ENCODE data around the gene C3orf18. TPM values are rescaled to one million over a fixed set of nuclear protein-coding genes. Genes with fewer than 3 reads are reported as not detected.

The C3orf18 gene
- total RNA-seq, 2 experiments from 2014 or later, result 3.9 to 5.2 TPM

DNA sequence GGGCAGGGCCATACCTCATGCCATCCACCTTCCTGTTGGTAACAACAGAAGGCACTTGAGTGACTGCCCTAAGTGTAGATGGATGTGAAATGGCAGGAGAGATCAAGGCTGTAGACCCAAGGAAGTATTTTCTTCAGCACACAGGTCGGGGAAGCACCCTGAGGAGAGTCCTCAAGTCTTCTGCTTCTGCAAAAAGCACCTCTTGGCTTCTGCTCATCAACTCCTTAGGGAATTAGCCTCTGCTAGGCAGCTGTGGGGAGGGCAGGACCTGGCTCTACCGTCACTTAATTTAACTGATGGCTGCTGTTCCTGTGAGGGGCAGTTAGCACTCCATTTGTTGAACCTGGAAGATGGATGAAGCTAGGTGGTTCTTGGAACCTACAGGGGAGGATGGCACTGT, 57.2 kb downstream of the C3orf18 start:
- no peaks in the 10 kb centered on the region for H3K4me1 Mint-ChIP-seq (ENCODE audit: low read depth)
- DNase-seq, result no peak
- CTCF ChIA-PET, result no interaction called here

DNA sequence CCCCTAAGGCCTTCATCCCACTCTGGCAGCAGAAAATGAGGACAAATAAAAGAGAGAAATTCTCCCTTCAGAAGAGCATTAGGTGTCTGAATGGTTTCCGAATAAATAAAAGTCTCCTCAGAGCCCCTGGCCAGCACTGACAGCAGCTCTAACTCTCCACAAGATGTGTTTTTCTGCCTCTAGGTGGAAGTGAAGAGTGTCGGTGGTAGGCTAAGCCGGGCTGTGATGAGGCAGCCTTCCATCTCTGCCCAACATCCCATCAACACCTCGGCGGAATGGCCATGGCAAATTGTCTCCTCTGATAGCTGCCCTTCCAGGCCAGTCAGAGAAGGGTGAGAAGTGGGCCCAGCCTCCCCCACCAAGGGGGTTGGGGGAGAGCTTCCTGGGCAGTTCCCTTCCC, 57.8 kb downstream of the C3orf18 start:
- Histone ChIP-seq H3K4me1 (ENCODE audit: insufficient read depth, low read length) (no peaks in the 10 kb centered on the region), H3K27ac (ENCODE audit: low read depth in 1 of 2, low read length in 2 of 2) (no peak overlapping the region), H3K27me3 (ENCODE audit: control insufficient read depth in 1 of 2, insufficient read depth in 2 of 2, low read length in 2 of 2) (no peaks in the 10 kb centered on the region), H3K36me3 (ENCODE audit: insufficient read depth, low read length) (no peaks in the 10 kb centered on the region), H3K9me3 (ENCODE audit: control insufficient read depth in 1 of 2, insufficient read depth in 1 of 2, low read length in 2 of 2) (no peaks in the 10 kb centered on the region), H3K4me3 (ENCODE audit: low read length) (no peak overlapping the region)
- H3K36me3 Mint-ChIP-seq (ENCODE audit: low read depth), result no peaks in the 10 kb centered on the region
- ChIA-PET CTCF (no interaction called here), POLR2A (no interaction called here)
- no peaks in the 10 kb centered on the region for H3K9me3 Mint-ChIP-seq
- H3K27me3 Mint-ChIP-seq, result no peaks in the 10 kb centered on the region
- no peaks in the 10 kb centered on the region for H3K4me1 Mint-ChIP-seq (ENCODE audit: low read depth)
- intact Hi-C loops (cut with DNase I, micrococcal nuclease), result loop anchor here in 1 of 2 experiments (10.0 kb wide), 1 partner anchor 1825 kb away; the partner anchor contains the start of gene NCKIPSD
- TF ChIP-seq, protein P1, sequence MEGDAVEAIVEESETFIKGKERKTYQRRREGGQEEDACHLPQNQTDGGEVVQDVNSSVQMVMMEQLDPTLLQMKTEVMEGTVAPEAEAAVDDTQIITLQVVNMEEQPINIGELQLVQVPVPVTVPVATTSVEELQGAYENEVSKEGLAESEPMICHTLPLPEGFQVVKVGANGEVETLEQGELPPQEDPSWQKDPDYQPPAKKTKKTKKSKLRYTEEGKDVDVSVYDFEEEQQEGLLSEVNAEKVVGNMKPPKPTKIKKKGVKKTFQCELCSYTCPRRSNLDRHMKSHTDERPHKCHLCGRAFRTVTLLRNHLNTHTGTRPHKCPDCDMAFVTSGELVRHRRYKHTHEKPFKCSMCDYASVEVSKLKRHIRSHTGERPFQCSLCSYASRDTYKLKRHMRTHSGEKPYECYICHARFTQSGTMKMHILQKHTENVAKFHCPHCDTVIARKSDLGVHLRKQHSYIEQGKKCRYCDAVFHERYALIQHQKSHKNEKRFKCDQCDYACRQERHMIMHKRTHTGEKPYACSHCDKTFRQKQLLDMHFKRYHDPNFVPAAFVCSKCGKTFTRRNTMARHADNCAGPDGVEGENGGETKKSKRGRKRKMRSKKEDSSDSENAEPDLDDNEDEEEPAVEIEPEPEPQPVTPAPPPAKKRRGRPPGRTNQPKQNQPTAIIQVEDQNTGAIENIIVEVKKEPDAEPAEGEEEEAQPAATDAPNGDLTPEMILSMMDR (IDR thresholded peaks at IDR 0.05), result no peak
- no peak overlapping the region for H3K27ac Mint-ChIP-seq
- DNase-seq (no peak), ATAC-seq (ENCODE audit: poor library complexity) (no peak)
- H3K4me3 Mint-ChIP-seq, result no peak overlapping the region

More for the DNA sequence above, 57.2 kb downstream of the C3orf18 start:
- Mint-ChIP-seq H3K4me3 (no peak overlapping the region), H3K36me3 (ENCODE audit: low read depth) (no peaks in the 10 kb centered on the region), H3K27ac (no peak overlapping the region), H3K27me3 (no peaks in the 10 kb centered on the region), H3K9me3 (no peaks in the 10 kb centered on the region)
- Histone ChIP-seq H3K27me3 (ENCODE audit: control insufficient read depth in 1 of 2, insufficient read depth in 2 of 2, low read length in 2 of 2) (no peaks in the 10 kb centered on the region), H3K27ac (ENCODE audit: low read depth in 1 of 2, low read length in 2 of 2) (no peak overlapping the region), H3K9me3 (ENCODE audit: control insufficient read depth in 1 of 2, insufficient read depth in 1 of 2, low read length in 2 of 2) (no peaks in the 10 kb centered on the region), H3K4me1 (ENCODE audit: insufficient read depth, low read length) (no peaks in the 10 kb centered on the region), H3K36me3 (ENCODE audit: insufficient read depth, low read length) (no peaks in the 10 kb centered on the region), H3K4me3 (ENCODE audit: low read length) (no peak overlapping the region)
- TF ChIP-seq, protein P1 (IDR thresholded peaks at IDR 0.05), result no peak
- POLR2A ChIA-PET, result no interaction called here
- intact Hi-C loops (cut with DNase I, micrococcal nuclease), result no loop called here
- ATAC-seq (ENCODE audit: poor library complexity), result no peak

DNA sequence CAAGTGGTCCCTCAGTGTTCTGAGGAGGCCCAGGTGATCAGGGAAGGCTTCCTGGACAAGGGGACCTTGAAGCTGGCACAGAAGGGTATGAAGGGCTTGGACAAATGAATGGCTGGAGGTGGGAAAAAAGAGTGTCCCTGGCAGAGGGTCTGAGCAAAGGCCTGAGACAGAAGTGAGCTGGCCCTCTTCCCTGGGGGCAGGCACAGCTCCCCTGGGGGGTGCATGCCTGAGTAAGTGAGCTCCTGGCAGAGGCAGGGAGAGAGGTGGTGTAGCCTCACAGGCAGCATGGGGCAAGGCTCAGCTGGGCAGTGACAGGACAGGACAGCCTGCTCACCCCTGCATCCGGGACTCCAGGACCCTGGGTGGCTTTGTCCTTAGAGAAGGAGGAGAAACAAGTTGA, 58.7 kb downstream of the C3orf18 start:
- Histone ChIP-seq H3K4me1 (ENCODE audit: insufficient read depth, low read length) (peaks cover 5% of the 10 kb centered on the region), H3K27ac (ENCODE audit: low read depth in 1 of 2, low read length in 2 of 2) (no peak overlapping the region), H3K9me3 (ENCODE audit: control insufficient read depth in 1 of 2, insufficient read depth in 1 of 2, low read length in 2 of 2) (no peaks in the 10 kb centered on the region), H3K27me3 (ENCODE audit: control insufficient read depth in 1 of 2, insufficient read depth in 2 of 2, low read length in 2 of 2) (no peaks in the 10 kb centered on the region), H3K36me3 (ENCODE audit: insufficient read depth, low read length) (no peaks in the 10 kb centered on the region), H3K4me3 (ENCODE audit: low read length) (no peak overlapping the region)
- intact Hi-C loops (cut with DNase I, micrococcal nuclease), result loop anchor here in 1 of 2 experiments (10.0 kb wide), 1 partner anchor 1824 kb away; the partner anchor contains the start of gene NCKIPSD
- Mint-ChIP-seq H3K36me3 (ENCODE audit: low read depth) (no peaks in the 10 kb centered on the region), H3K27me3 (no peaks in the 10 kb centered on the region), H3K9me3 (no peaks in the 10 kb centered on the region), H3K27ac (no peak overlapping the region), H3K4me1 (ENCODE audit: low read depth) (no peaks in the 10 kb centered on the region), H3K4me3 (no peak overlapping the region)
- DNase-seq, result no peak
- CTCF ChIA-PET, result interaction anchor here (0.8 kb wide), 1 partner anchor 33 kb away, joined by 3 read pairs; no protein-coding TSS in a partner anchor
- no peak for ATAC-seq (ENCODE audit: poor library complexity)
- POLR2A ChIA-PET, result no interaction called here
- TF ChIP-seq, protein P1 (IDR thresholded peaks at IDR 0.05), result no peak

Other genes starting within 250 kb of the C3orf18 start
- gene HYAL2, start 245.0 kb downstream of the C3orf18 start, total RNA-seq, result 1 to 10 TPM; 1.1 to 1.2 TPM
- 10 to 100 TPM; 23.1 to 24.7 TPM for gene TUSC2, start 239.5 kb downstream of the C3orf18 start, total RNA-seq
- 10 to 100 TPM; 68.0 to 71.2 TPM for gene RASSF1, start 226.9 kb downstream of the C3orf18 start, total RNA-seq
- 1 to 10 TPM; 1.7 to 1.8 TPM for gene ZMYND10, start 222.0 kb downstream of the C3orf18 start, total RNA-seq
- gene NPRL2, start 217.0 kb downstream of the C3orf18 start, total RNA-seq, result 10 to 100 TPM; 29.4 to 33.2 TPM
- gene CYB561D2, start 216.9 kb downstream of the C3orf18 start, total RNA-seq, result 10 to 100 TPM; 19.8 TPM
- gene TMEM115, start 208.2 kb downstream of the C3orf18 start, total RNA-seq, result 10 to 100 TPM; 19.0 to 19.9 TPM
- 1 to 10 TPM; 2.5 to 3.8 TPM for gene CACNA2D2, start 64.1 kb downstream of the C3orf18 start, total RNA-seq
- gene HEMK1, start 1.8 kb upstream of the C3orf18 start, total RNA-seq, result 10 to 100 TPM; 12.4 to 14.6 TPM
- gene CISH, start 44.0 kb upstream of the C3orf18 start, total RNA-seq, result 1 to 10 TPM; 3.5 to 3.7 TPM
- 10 to 100 TPM; 16.4 to 16.6 TPM for gene MAPKAPK3, start 49.4 kb upstream of the C3orf18 start, total RNA-seq
- 1 to 10 TPM in 1 of 2 experiments, under 1 TPM in 1; 0.93 to 1.1 TPM for gene DOCK3, start 107.2 kb upstream of the C3orf18 start, total RNA-seq

All from CD4-positive, alpha-beta T cell (primary cell).